Lower lobe of right lung (tissue), 2 donors: ENCODE data around the gene ATP10B. TPM values are rescaled to one million over a fixed set of nuclear protein-coding genes. Genes with fewer than 3 reads are reported as not detected.
A peak's percentile ranks its signal among the peaks of the same experiment; 100 is the strongest.

ENCODE experiments used
- ATAC-seq, 2 donors: fragments of 200-7000 bp; cut with Tn5 transposase; one replicate each; pipeline ENCODE4 v1.9.1; 2020 to 2022; ENCODE audit warnings: mild to moderate bottlenecking in 2 of 2, moderate library complexity in 2 of 2
- DNase-seq: peaks from one replicate; pipeline ENCODE4 v3.0.0-alpha.2; 2020
- H3K27ac ChIP-seq: fragments of 200-600 bp; one replicate; pipeline ENCODE4 v1.8.0; 2022
- H3K27me3 ChIP-seq: fragments of 200-600 bp; one replicate; pipeline ENCODE4 v1.8.0; 2022; ENCODE audit warnings: low read depth
- H3K36me3 ChIP-seq: fragments of 200-600 bp; one replicate; pipeline ENCODE4 v1.8.0; 2022; ENCODE audit warnings: mild to moderate bottlenecking
- H3K4me1 ChIP-seq: fragments of 200-600 bp; one replicate; pipeline ENCODE4 v1.8.0; 2022
- H3K4me3 ChIP-seq: fragments of 200-600 bp; one replicate; pipeline ENCODE4 v1.8.0; 2022; ENCODE audit warnings: mild to moderate bottlenecking
- H3K9me3 ChIP-seq: fragments of 200-600 bp; one replicate; pipeline ENCODE4 v1.8.0; 2022
- CTCF ChIP-seq: fragments of 200-600 bp; IDR thresholded peaks from one replicate; pipeline ENCODE4 v1.8.0; 2022; ENCODE audit warnings: antibody characterized with exemption, mild to moderate bottlenecking
- intact Hi-C: fragments of 100-400 bp; cut with DNase I; formaldehyde crosslinking; loops from one replicate; pipeline ENCODE4 v1.11.0; 2022
- total RNA-seq: library from RNA; stranded (reverse); fragmentation: NEBNext Ultra II Directional; extraction: Animal tissue kit (Norgen Biotek cat#: 25700); gene quantifications from one replicate; pipeline ENCODE4 v1.2.1, GENCODE V29; 2021
- donor health status: DM: no; HTN: yes; CAD: no; lungs with severe emphysema.

The ATP10B gene
- total RNA-seq, 1 donor from 2014 or later: not detected

- no peak for TF ChIP-seq CTCF
- Histone ChIP-seq H3K4me3 (no peak overlapping the region), H3K9me3 (no peaks in the 10 kb centered on the region), H3K4me1 (no peaks in the 10 kb centered on the region), H3K27ac (no peak overlapping the region), H3K27me3 (no peaks in the 10 kb centered on the region), H3K36me3 (no peaks in the 10 kb centered on the region)
- intact Hi-C loops: no loop called here
- no peak for ATAC-seq
- no peak for DNase-seq
These were observed 5.4 kb downstream of the ATP10B start for GRCh38 chr5:160846642-160847041.

DNA sequence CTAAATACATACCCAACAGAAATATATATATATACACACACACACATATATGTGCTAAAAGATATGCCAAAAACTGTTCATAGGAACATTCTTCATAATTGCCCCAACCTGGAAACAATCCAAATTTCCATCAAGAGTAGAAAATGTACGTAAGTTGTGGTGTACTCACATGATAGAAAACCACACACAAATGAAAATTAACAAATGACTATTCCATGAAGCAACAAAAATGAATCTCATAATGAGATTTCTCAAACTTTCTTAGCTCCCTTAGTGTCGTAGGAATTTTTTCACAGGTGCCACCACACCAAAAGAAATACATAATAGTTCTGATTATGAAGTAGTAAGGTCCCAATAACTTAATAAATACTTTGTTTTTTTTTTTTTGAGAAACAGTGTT, 7.8 kb downstream of the ATP10B start:
- H3K9me3 ChIP-seq: no peaks in the 10 kb centered on the region
- TF ChIP-seq CTCF: no peak
- no peak overlapping the region for H3K27ac ChIP-seq
- no peak for ATAC-seq
- intact Hi-C loops: no loop called here
- no peaks in the 10 kb centered on the region for H3K27me3 ChIP-seq
- no peak for DNase-seq
- H3K36me3 ChIP-seq: no peaks in the 10 kb centered on the region
- no peak overlapping the region for H3K4me3 ChIP-seq
- H3K4me1 ChIP-seq: no peaks in the 10 kb centered on the region

DNA sequence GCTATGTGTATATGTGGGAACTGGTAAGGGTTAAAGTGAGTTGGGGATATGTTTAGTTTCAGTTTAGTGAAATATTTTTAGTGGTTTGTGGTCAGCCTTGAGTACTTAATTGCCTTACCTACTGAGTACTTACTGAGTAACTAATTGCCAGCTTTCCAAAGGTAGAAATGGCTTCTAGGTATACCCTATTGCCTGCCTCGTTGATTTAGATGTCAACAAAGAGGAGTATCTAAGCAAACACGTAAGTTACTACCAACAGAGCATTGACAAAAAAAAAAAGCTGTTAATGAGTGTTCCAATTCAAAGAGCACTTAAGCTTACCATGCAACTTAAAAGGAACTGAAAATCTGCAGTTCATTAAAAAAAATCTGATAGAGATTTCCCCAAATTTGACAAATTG, 8.8 kb downstream of the ATP10B start:
- DNase-seq: no peak
- no peaks in the 10 kb centered on the region for H3K36me3 ChIP-seq
- intact Hi-C loops: no loop called here
- no peaks in the 10 kb centered on the region for H3K9me3 ChIP-seq
- TF ChIP-seq CTCF: no peak
- H3K27ac ChIP-seq: no peak overlapping the region
- H3K4me3 ChIP-seq: no peak overlapping the region
- ATAC-seq: peak; percentile 53 to 70
- no peaks in the 10 kb centered on the region for H3K4me1 ChIP-seq
- H3K27me3 ChIP-seq: no peaks in the 10 kb centered on the region

- Histone ChIP-seq H3K4me3 (no peak overlapping the region), H3K4me1 (no peaks in the 10 kb centered on the region), H3K27me3 (no peaks in the 10 kb centered on the region), H3K36me3 (no peaks in the 10 kb centered on the region), H3K27ac (no peak overlapping the region), H3K9me3 (peaks cover 7% of the 10 kb centered on the region)
- ATAC-seq (no peak), DNase-seq (no peak)
- TF ChIP-seq CTCF: no peak
- intact Hi-C loops: no loop called here
These were observed 14.0 kb downstream of the ATP10B start for GRCh38 chr5:160837749-160838593.

DNA sequence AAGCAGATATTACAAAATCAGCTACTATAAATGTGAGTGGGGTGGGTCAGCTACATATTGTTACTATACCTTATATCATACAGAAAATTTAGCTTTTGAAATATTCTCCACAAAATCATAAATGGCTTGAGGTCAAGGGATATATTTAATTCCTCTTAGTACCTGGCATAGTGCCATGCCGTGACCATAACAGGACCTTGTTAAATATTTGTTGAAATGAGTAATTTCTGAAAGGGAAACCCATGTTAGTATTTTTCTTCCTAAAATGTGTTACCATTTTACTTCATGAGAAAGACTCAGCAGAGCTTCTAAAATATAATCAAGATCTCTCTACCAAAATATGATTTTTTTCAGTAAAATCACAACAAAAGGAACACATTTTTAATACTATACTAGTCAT, 14.8 kb downstream of the ATP10B start:
- Histone ChIP-seq H3K36me3 (no peaks in the 10 kb centered on the region), H3K9me3 (peaks cover 13% of the 10 kb centered on the region), H3K27me3 (no peaks in the 10 kb centered on the region), H3K4me3 (no peak overlapping the region), H3K27ac (no peak overlapping the region), H3K4me1 (no peaks in the 10 kb centered on the region)
- intact Hi-C loops: no loop called here
- TF ChIP-seq CTCF: no peak
- ATAC-seq: no peak
- no peak for DNase-seq
